Neural cell (in vitro differentiated cells): ENCODE measurements around the gene COL4A1. TPM values are rescaled to one million over a fixed set of nuclear protein-coding genes. Genes with fewer than 3 reads are reported as not detected.

ENCODE experiments used
- H2AFZ ChIP-seq: fragments of 200-600, 300-800 bp; sonication (generic), shearing (Covaris generic); 2 replicates; pipeline ENCODE4 v1.6.0; 2014; ENCODE audit warnings: low read depth, mild to moderate bottlenecking, antibody characterized with exemption, low read length, moderate library complexity
- H3F3A ChIP-seq: fragments of 200-600 bp; shearing (Covaris generic); 2 replicates; pipeline ENCODE4 v1.6.1; 2016; ENCODE audit warnings: mild to moderate bottlenecking, moderate library complexity, mixed read lengths, antibody characterized with exemption, low read length; ENCODE audit not compliant: insufficient read depth, poor library complexity, severe bottlenecking
- H3K27ac ChIP-seq: fragments of 200-600, 300-800 bp; sonication (generic), shearing (Covaris generic); 2 replicates; pipeline ENCODE4 v1.5.1; 2014; ENCODE audit warnings: mild to moderate bottlenecking, low read length, moderate library complexity
- H3K27me3 ChIP-seq: fragments of 300-800, 200-600 bp; sonication (generic), shearing (Covaris generic); 2 replicates; pipeline ENCODE4 v1.6.0; 2014; ENCODE audit warnings: mild to moderate bottlenecking, low read depth, low read length, moderate library complexity; ENCODE audit not compliant: insufficient read depth
- H3K36me3 ChIP-seq: fragments of 300-800, 200-600 bp; sonication (generic), shearing (Covaris generic); 2 replicates; pipeline ENCODE4 v1.5.1; 2014; ENCODE audit warnings: mild to moderate bottlenecking, antibody characterized with exemption, low read length, moderate library complexity; ENCODE audit not compliant: insufficient read depth
- H3K4me2 ChIP-seq: fragments of 300-800, 200-600 bp; sonication (generic), shearing (Covaris generic); 2 replicates; pipeline ENCODE4 v1.6.0; 2014; ENCODE audit warnings: mild to moderate bottlenecking, low read length
- H3K4me3 ChIP-seq: fragments of 300-800, 200-600 bp; sonication (generic), shearing (Covaris generic); 2 replicates; pipeline ENCODE4 v1.5.1; 2014; ENCODE audit warnings: mild to moderate bottlenecking, low read length, moderate library complexity
- H3K79me2 ChIP-seq: fragments of 200-600 bp; shearing (Covaris generic); replicated peaks from 2 replicates; pipeline ENCODE4 v1.6.0; 2014; ENCODE audit warnings: mild to moderate bottlenecking, low read length, moderate library complexity; ENCODE audit not compliant: insufficient read depth
- H3K9ac ChIP-seq: fragments of 300-800, 200-600 bp; sonication (generic), shearing (Covaris generic); 2 replicates; pipeline ENCODE4 v1.6.1; 2016; ENCODE audit warnings: mild to moderate bottlenecking, low read length, mixed read lengths
- H3K9me2 ChIP-seq: fragments of 200-600 bp; shearing (Covaris generic); 2 replicates; pipeline ENCODE4 v1.6.1; 2016; ENCODE audit warnings: mild to moderate bottlenecking, low read length, mixed read lengths; ENCODE audit not compliant: insufficient read depth
- H3K9me3 ChIP-seq: fragments of 200-600, 300-800 bp; sonication (generic), shearing (Covaris generic); 2 replicates; pipeline ENCODE4 v1.6.1; 2016; ENCODE audit warnings: mild to moderate bottlenecking, mixed run types, low read length, moderate library complexity, mixed read lengths
- H4K20me1 ChIP-seq: fragments of 200-600 bp; shearing (Covaris generic); 2 replicates; pipeline ENCODE4 v1.6.1; 2016; ENCODE audit warnings: mild to moderate bottlenecking, mixed run types; ENCODE audit not compliant: insufficient read depth
- EP300 ChIP-seq: fragments of 450-650 bp; conservative IDR thresholded peaks from 2 replicates; pipeline ENCODE4 v1.6.1; 2014; ENCODE audit warnings: antibody characterized with exemption, mild to moderate bottlenecking, moderate library complexity; ENCODE audit not compliant: poor library complexity, severe bottlenecking
- EZH2 ChIP-seq: fragments of 200-600, 300-800 bp; shearing (Covaris generic), sonication (generic); IDR thresholded peaks from 2 replicates; pipeline ENCODE4 v1.6.1; 2014; ENCODE audit warnings: antibody characterized with exemption, low read length, borderline replicate concordance, mild to moderate bottlenecking; ENCODE audit not compliant: insufficient read depth, poor library complexity, severe bottlenecking
- MXI1 ChIP-seq: fragments of 450-650 bp; conservative IDR thresholded peaks from 2 replicates; pipeline ENCODE4 v1.6.1; 2014; ENCODE audit warnings: antibody characterized with exemption, mild to moderate bottlenecking; ENCODE audit not compliant: poor library complexity, severe bottlenecking
- POLR2AphosphoS5 ChIP-seq: IDR thresholded peaks from 2 replicates; pipeline ENCODE4 v1.6.1; 2012
- RAD21 ChIP-seq: fragments of 450-650 bp; conservative IDR thresholded peaks from 2 replicates; pipeline ENCODE4 v1.6.1; 2014; ENCODE audit warnings: antibody characterized with exemption, mild to moderate bottlenecking, moderate library complexity
- SMC3 ChIP-seq: fragments of 450-650 bp; conservative IDR thresholded peaks from 2 replicates; pipeline ENCODE4 v1.6.1; 2014; ENCODE audit warnings: antibody characterized with exemption, mild to moderate bottlenecking, moderate library complexity; ENCODE audit not compliant: poor library complexity
- TAF1 ChIP-seq: IDR thresholded peaks from 2 replicates; pipeline ENCODE4 v1.6.1; 2012; ENCODE audit warnings: low read depth
- polyA plus RNA-seq: library from polyadenylated mRNA; depleted of rRNA; stranded (reverse); fragments of >200 nt; gene quantifications from 2 replicates; pipeline ENCODE4 v1.2.3, GENCODE V29; 2014
- TF ChIP-seq, protein P1 (sequence below): IDR thresholded peaks from 2 replicates; pipeline ENCODE4 v1.6.1; 2012; ENCODE audit warnings: borderline replicate concordance
- TF ChIP-seq, protein P2 (sequence below): fragments of 450-650 bp; IDR thresholded peaks from 2 replicates; pipeline ENCODE4 v1.5.1; 2014; ENCODE audit warnings: antibody characterized with exemption, mild to moderate bottlenecking, moderate library complexity; ENCODE audit not compliant: poor library complexity, severe bottlenecking

COL4A1 gene
- polyA plus RNA-seq, 1 donor from 2014 or later, result 13.1 TPM

DNA sequence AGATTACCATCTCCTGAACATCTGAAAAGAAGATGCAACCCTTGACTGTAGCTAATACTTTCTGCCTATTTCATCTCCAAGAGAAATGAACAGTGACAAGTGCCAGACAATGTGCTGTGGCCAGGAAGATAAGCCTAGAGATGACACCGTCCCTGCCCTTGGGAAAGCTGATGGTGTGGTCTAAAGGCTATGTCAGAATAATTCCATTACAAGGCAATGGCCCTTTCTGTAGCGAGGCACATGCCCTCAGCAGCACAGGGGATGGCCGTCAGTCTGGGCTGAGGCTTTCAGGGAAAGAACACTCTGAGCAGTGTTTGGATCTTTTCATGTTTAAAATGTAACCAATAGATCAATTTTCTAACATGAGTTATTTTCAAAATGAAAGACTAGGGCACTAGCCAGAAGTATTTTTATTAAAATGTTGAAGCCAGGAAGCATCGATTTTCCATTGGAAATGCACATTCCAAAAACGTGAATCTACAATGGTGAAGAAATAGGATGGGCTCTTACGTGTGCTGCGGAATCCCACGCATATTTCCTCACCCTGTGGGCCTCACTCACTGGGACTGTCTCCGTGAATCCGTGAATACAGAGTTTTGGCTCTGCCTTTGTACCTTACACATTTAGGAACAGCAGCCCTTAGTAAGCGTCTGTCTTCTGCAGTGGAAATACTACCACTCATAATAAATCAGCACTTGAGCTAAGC, 22.0 kb downstream of the COL4A1 start:
- no peak overlapping the region for H3K4me2 ChIP-seq
- H3K79me2 ChIP-seq, result no peaks in the 10 kb centered on the region
- H3K4me3 ChIP-seq, result no peak overlapping the region
- no peaks in the 10 kb centered on the region for H3K9me3 ChIP-seq
- no peaks in the 10 kb centered on the region for H4K20me1 ChIP-seq
- TF ChIP-seq EZH2 (no peak), SMC3 (no peak), TAF1 (no peak), POLR2AphosphoS5 (no peak), EP300 (no peak), RAD21 (no peak), MXI1 (no peak)
- TF ChIP-seq, protein P1, sequence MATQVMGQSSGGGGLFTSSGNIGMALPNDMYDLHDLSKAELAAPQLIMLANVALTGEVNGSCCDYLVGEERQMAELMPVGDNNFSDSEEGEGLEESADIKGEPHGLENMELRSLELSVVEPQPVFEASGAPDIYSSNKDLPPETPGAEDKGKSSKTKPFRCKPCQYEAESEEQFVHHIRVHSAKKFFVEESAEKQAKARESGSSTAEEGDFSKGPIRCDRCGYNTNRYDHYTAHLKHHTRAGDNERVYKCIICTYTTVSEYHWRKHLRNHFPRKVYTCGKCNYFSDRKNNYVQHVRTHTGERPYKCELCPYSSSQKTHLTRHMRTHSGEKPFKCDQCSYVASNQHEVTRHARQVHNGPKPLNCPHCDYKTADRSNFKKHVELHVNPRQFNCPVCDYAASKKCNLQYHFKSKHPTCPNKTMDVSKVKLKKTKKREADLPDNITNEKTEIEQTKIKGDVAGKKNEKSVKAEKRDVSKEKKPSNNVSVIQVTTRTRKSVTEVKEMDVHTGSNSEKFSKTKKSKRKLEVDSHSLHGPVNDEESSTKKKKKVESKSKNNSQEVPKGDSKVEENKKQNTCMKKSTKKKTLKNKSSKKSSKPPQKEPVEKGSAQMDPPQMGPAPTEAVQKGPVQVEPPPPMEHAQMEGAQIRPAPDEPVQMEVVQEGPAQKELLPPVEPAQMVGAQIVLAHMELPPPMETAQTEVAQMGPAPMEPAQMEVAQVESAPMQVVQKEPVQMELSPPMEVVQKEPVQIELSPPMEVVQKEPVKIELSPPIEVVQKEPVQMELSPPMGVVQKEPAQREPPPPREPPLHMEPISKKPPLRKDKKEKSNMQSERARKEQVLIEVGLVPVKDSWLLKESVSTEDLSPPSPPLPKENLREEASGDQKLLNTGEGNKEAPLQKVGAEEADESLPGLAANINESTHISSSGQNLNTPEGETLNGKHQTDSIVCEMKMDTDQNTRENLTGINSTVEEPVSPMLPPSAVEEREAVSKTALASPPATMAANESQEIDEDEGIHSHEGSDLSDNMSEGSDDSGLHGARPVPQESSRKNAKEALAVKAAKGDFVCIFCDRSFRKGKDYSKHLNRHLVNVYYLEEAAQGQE, result no peak
- TF ChIP-seq, protein P2, sequence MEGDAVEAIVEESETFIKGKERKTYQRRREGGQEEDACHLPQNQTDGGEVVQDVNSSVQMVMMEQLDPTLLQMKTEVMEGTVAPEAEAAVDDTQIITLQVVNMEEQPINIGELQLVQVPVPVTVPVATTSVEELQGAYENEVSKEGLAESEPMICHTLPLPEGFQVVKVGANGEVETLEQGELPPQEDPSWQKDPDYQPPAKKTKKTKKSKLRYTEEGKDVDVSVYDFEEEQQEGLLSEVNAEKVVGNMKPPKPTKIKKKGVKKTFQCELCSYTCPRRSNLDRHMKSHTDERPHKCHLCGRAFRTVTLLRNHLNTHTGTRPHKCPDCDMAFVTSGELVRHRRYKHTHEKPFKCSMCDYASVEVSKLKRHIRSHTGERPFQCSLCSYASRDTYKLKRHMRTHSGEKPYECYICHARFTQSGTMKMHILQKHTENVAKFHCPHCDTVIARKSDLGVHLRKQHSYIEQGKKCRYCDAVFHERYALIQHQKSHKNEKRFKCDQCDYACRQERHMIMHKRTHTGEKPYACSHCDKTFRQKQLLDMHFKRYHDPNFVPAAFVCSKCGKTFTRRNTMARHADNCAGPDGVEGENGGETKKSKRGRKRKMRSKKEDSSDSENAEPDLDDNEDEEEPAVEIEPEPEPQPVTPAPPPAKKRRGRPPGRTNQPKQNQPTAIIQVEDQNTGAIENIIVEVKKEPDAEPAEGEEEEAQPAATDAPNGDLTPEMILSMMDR, result no peak
- H3K36me3 ChIP-seq, result no peaks in the 10 kb centered on the region
- H3K27ac ChIP-seq, result no peak overlapping the region
- no peaks in the 10 kb centered on the region for H3K27me3 ChIP-seq
- no peaks in the 10 kb centered on the region for H3F3A ChIP-seq
- H2AFZ ChIP-seq, result no peak overlapping the region
- no peak overlapping the region for H3K9ac ChIP-seq
- H3K9me2 ChIP-seq, result no peaks in the 10 kb centered on the region

DNA sequence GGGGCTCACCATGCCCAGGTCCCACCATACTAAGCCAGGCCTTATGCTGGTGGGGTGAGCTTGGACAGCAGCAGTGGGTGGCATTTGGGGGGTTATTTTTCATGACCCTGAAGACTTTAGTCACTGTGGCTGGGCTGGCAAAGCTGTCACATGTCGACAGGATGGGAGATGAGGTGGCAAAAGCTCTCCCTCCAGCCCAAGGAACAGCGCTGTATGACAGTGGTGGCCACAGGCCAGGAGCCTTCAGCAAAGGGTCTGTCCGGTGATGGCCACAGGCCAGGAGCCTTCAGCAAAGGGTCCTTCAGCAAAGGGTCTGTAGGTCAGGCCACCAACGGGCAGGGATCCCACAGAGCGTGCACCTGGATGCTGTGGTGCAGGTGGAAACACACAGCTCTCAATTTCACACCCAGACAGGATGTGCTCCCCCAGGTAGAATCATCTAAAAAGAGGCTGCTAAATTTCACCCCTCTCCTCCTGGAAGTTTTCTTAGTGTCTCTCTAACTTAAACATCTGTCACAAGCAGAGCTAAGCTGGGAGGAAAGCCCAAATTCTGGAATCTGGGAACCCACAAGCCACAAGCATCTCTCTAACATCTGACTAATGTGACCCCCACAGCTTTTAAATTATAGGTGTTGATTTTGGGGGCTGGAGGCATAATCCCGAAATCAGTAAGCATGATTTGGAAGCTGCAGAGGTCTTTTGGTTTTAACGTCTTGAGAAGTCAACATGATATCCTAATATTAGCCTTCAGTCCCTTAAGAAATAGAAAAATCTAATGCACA, 23.0 kb downstream of the COL4A1 start:
- H3K79me2 ChIP-seq, result no peaks in the 10 kb centered on the region
- H3K36me3 ChIP-seq, result no peaks in the 10 kb centered on the region
- TF ChIP-seq MXI1 (no peak), RAD21 (no peak), SMC3 (no peak), TAF1 (no peak), EP300 (no peak), POLR2AphosphoS5 (no peak), EZH2 (no peak)
- TF ChIP-seq, protein P1, result no peak
- TF ChIP-seq, protein P2, result no peak
- H3F3A ChIP-seq, result no peaks in the 10 kb centered on the region
- no peak overlapping the region for H3K4me3 ChIP-seq
- H3K9me3 ChIP-seq, result no peaks in the 10 kb centered on the region
- no peak overlapping the region for H3K9ac ChIP-seq
- H3K27me3 ChIP-seq, result no peaks in the 10 kb centered on the region
- H2AFZ ChIP-seq, result no peak overlapping the region
- H4K20me1 ChIP-seq, result no peaks in the 10 kb centered on the region
- no peaks in the 10 kb centered on the region for H3K9me2 ChIP-seq
- H3K27ac ChIP-seq, result no peak overlapping the region
- no peak overlapping the region for H3K4me2 ChIP-seq
